ENCODE measurements around the gene RORB. TPM values are rescaled to one million over a fixed set of nuclear protein-coding genes. Genes with fewer than 3 reads are reported as not detected.

The RORB gene
- total RNA-seq, 4 donors from 2014 or later: 2.0 to 3.6 (median 3.0) TPM

GRCh38 chr9:74728176-74728575 lies 231.0 kb downstream of the RORB start:
- DNase-seq (ENCODE audit: low spot score in 2 of 2): no peak
- Histone ChIP-seq H3K9me3 (no peaks in the 10 kb centered on the region), H3K4me1 (peaks cover 0 to 11% (median 0%) of the 10 kb centered on the region in 4 donors), H3K4me3 (no peak overlapping the region), H3K27me3 (no peaks in the 10 kb centered on the region), H3K36me3 (no peaks in the 10 kb centered on the region), H3K27ac (no peak overlapping the region)
- 81 to 84% methylated on average over 7 of the region's 7 CpGs for WGBS, 2 donors
- TF ChIP-seq EP300 (IDR thresholded peaks at IDR 0.05): no peak
- no peak for TF ChIP-seq CTCF (IDR thresholded peaks at IDR 0.05)
- TF ChIP-seq POLR2A (IDR thresholded peaks at IDR 0.05): no peak

GRCh38 chr9:74729136-74729695 lies 232.1 kb downstream of the RORB start:
- no peak for TF ChIP-seq CTCF (IDR thresholded peaks at IDR 0.05)
- no peak for TF ChIP-seq EP300 (IDR thresholded peaks at IDR 0.05)
- no peak for TF ChIP-seq POLR2A (IDR thresholded peaks at IDR 0.05)
- H3K9me3 ChIP-seq: no peaks in the 10 kb centered on the region
- H3K4me1 ChIP-seq: peaks cover 0 to 11% (median 0%) of the 10 kb centered on the region in 4 donors
- no peaks in the 10 kb centered on the region for H3K36me3 ChIP-seq
- DNase-seq (ENCODE audit: low spot score in 2 of 2): no peak
- peak overlapping the region in 1 of 4 donors; percentile 1 for H3K4me3 ChIP-seq
- WGBS, 2 donors: 23 to 28% methylated on average over 9 of the region's 9 CpGs
- H3K27me3 ChIP-seq: no peaks in the 10 kb centered on the region
- no peak overlapping the region for H3K27ac ChIP-seq

- H3K27ac ChIP-seq: no peak overlapping the region
- WGBS, 2 donors: 67 to 76% methylated on average over 4 of the region's 4 CpGs
- H3K36me3 ChIP-seq: no peaks in the 10 kb centered on the region
- DNase-seq (ENCODE audit: low spot score in 2 of 2): no peak
- no peak for TF ChIP-seq CTCF (IDR thresholded peaks at IDR 0.05)
- no peak for TF ChIP-seq POLR2A (IDR thresholded peaks at IDR 0.05)
- TF ChIP-seq EP300 (IDR thresholded peaks at IDR 0.05): no peak
- no peaks in the 10 kb centered on the region for H3K9me3 ChIP-seq
- H3K27me3 ChIP-seq: no peaks in the 10 kb centered on the region
- H3K4me3 ChIP-seq: no peak overlapping the region
- no peaks in the 10 kb centered on the region for H3K4me1 ChIP-seq
These were observed 238.6 kb downstream of the RORB start for GRCh38 chr9:74735761-74736160.

- Histone ChIP-seq H3K4me1 (no peaks in the 10 kb centered on the region), H3K4me3 (no peak overlapping the region), H3K36me3 (no peaks in the 10 kb centered on the region), H3K27ac (no peak overlapping the region), H3K27me3 (no peaks in the 10 kb centered on the region), H3K9me3 (no peaks in the 10 kb centered on the region)
- no peak for DNase-seq (ENCODE audit: low spot score in 2 of 2)
- TF ChIP-seq CTCF (IDR thresholded peaks at IDR 0.05): no peak
- no peak for TF ChIP-seq POLR2A (IDR thresholded peaks at IDR 0.05)
- TF ChIP-seq EP300 (IDR thresholded peaks at IDR 0.05): no peak
- 54 to 62% methylated on average over 4 of the region's 4 CpGs for WGBS, 2 donors
These were observed 239.5 kb downstream of the RORB start for GRCh38 chr9:74736646-74737045.

GRCh38 chr9:74742191-74742790 lies 245.2 kb downstream of the RORB start:
- no peak for DNase-seq (ENCODE audit: low spot score in 2 of 2)
- Histone ChIP-seq H3K9me3 (no peaks in the 10 kb centered on the region), H3K27ac (no peak overlapping the region), H3K4me1 (peaks cover 0 to 15% (median 0%) of the 10 kb centered on the region in 4 donors), H3K27me3 (no peaks in the 10 kb centered on the region), H3K4me3 (no peak overlapping the region), H3K36me3 (no peaks in the 10 kb centered on the region)
- 85 to 90% methylated on average over 1 of the region's 1 CpG for WGBS, 2 donors
- no peak for TF ChIP-seq POLR2A (IDR thresholded peaks at IDR 0.05)
- no peak for TF ChIP-seq CTCF (IDR thresholded peaks at IDR 0.05)
- TF ChIP-seq EP300 (IDR thresholded peaks at IDR 0.05): no peak

Measured in tibial nerve (tissue), 4 donors.